ENCODE results near the gene INPP5E.
A peak's percentile ranks its signal among the peaks of the same experiment; 100 is the strongest.

GRCh38 chr9:136439481-136440408, at the start of gene INPP5E:
- peak; percentile 41 to 92 (median 75) for TF ChIP-seq CTCF (IDR thresholded peaks at IDR 0.05)
- TF ChIP-seq POLR2A (IDR thresholded peaks at IDR 0.05), result peak; percentile 16 to 51 (median 47)
